ENCODE measurements around the gene NFS1.

The NFS1 gene

GRCh38 chr20:35721621-35722020 lies 22.5 kb upstream of the NFS1 start:
- H3F3A ChIP-seq (ENCODE audit: insufficient read depth, low read length) = peaks cover 12% of the 10 kb centered on the region
- no peak overlapping the region for H3K4me3 ChIP-seq (ENCODE audit: low read length)
- no peaks in the 10 kb centered on the region for H3K9me2 ChIP-seq (replicated peaks; ENCODE audit: insufficient read depth, low read length)
- DNase-seq = no peak
- no peaks in the 10 kb centered on the region for H3K9me3 ChIP-seq (replicated peaks; ENCODE audit: insufficient read depth, low read length)
- H2AFZ ChIP-seq (ENCODE audit: low read length) = no peak overlapping the region
- no peaks in the 10 kb centered on the region for H3K4me1 ChIP-seq (ENCODE audit: low read length)
- no peaks in the 10 kb centered on the region for H3K27me3 ChIP-seq (replicated peaks; ENCODE audit: insufficient read depth, low read length)
- H3K79me2 ChIP-seq (ENCODE audit: low read length) = peaks cover 99% of the 10 kb centered on the region
- H3K4me2 ChIP-seq (ENCODE audit: low read depth, low read length) = no peak overlapping the region
- no peak overlapping the region for H3K9ac ChIP-seq (ENCODE audit: low read length)
- H4K20me1 ChIP-seq (ENCODE audit: insufficient read depth, low read length) = peaks cover 65% of the 10 kb centered on the region
- no peak overlapping the region for H3K27ac ChIP-seq (ENCODE audit: low read length)
- H3K36me3 ChIP-seq (replicated peaks; ENCODE audit: insufficient read depth, low read length) = peaks cover 51% of the 10 kb centered on the region
- no peak for TF ChIP-seq EZH2phosphoT487 (IDR thresholded peaks at IDR 0.05; ENCODE audit: low read length)
- TF ChIP-seq CTCF (IDR thresholded peaks at IDR 0.05; ENCODE audit: low read length) = no peak

DNA sequence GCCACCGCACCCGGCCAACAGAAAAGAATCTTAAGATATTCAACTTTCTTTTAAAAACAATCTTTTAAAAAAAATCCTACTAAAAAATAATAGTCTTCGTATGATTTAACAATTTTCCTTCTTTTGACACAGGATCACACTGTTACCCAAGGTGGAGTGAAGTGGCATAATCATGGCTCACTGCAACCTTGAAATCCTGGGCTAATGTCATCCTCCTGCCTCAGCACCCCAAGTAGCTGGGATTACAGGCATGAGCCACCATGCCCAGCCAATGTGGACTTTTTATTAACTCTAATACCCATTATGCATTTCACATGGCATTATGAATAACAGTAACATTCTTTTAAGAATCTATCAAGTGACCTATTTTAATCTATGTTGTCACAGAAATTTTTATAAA lies 22.1 kb upstream of the NFS1 start:
- Histone ChIP-seq H3K27me3 (replicated peaks; ENCODE audit: insufficient read depth, low read length) (no peaks in the 10 kb centered on the region), H3K79me2 (ENCODE audit: low read length) (peaks cover 99% of the 10 kb centered on the region), H3K9me2 (replicated peaks; ENCODE audit: insufficient read depth, low read length) (no peaks in the 10 kb centered on the region), H3K9ac (ENCODE audit: low read length) (no peak overlapping the region), H3F3A (ENCODE audit: insufficient read depth, low read length) (peaks cover 12% of the 10 kb centered on the region), H3K4me2 (ENCODE audit: low read depth, low read length) (no peak overlapping the region), H3K36me3 (replicated peaks; ENCODE audit: insufficient read depth, low read length) (peaks cover 47% of the 10 kb centered on the region), H3K27ac (ENCODE audit: low read length) (no peak overlapping the region), H3K4me3 (ENCODE audit: low read length) (no peak overlapping the region), H3K4me1 (ENCODE audit: low read length) (no peaks in the 10 kb centered on the region), H3K9me3 (replicated peaks; ENCODE audit: insufficient read depth, low read length) (no peaks in the 10 kb centered on the region), H4K20me1 (ENCODE audit: insufficient read depth, low read length) (peaks cover 62% of the 10 kb centered on the region), H2AFZ (ENCODE audit: low read length) (no peak overlapping the region)
- no peak for TF ChIP-seq EZH2 (optimal IDR thresholded peaks at IDR 0.05; ENCODE audit: low read depth, low read length)
- no peak for TF ChIP-seq EZH2phosphoT487 (IDR thresholded peaks at IDR 0.05; ENCODE audit: low read length)
- no peak for TF ChIP-seq CTCF (IDR thresholded peaks at IDR 0.05; ENCODE audit: low read length)
- DNase-seq = no peak

GRCh38 chr20:35720165-35721123 lies 21.3 kb upstream of the NFS1 start:
- Histone ChIP-seq H3F3A (ENCODE audit: insufficient read depth, low read length) (peaks cover 12% of the 10 kb centered on the region), H3K4me1 (ENCODE audit: low read length) (no peaks in the 10 kb centered on the region; the same call in 1 of the 2 replicates), H3K4me3 (ENCODE audit: low read length) (no peak overlapping the region), H3K9ac (ENCODE audit: low read length) (no peak overlapping the region), H3K27ac (ENCODE audit: low read length) (no peak overlapping the region), H3K27me3 (replicated peaks; ENCODE audit: insufficient read depth, low read length) (no peaks in the 10 kb centered on the region), H3K79me2 (ENCODE audit: low read length) (peaks cover 98% of the 10 kb centered on the region), H2AFZ (ENCODE audit: low read length) (no peak overlapping the region), H3K9me2 (replicated peaks; ENCODE audit: insufficient read depth, low read length) (no peaks in the 10 kb centered on the region), H3K4me2 (ENCODE audit: low read depth, low read length) (no peak overlapping the region), H4K20me1 (ENCODE audit: insufficient read depth, low read length) (peaks cover 66% of the 10 kb centered on the region), H3K36me3 (replicated peaks; ENCODE audit: insufficient read depth, low read length) (peaks cover 49% of the 10 kb centered on the region), H3K9me3 (replicated peaks; ENCODE audit: insufficient read depth, low read length) (no peaks in the 10 kb centered on the region)
- no peak for DNase-seq
- TF ChIP-seq EZH2phosphoT487 (IDR thresholded peaks at IDR 0.05; ENCODE audit: low read length) = no peak
- no peak for TF ChIP-seq EZH2 (optimal IDR thresholded peaks at IDR 0.05; ENCODE audit: low read depth, low read length)
- TF ChIP-seq CTCF (IDR thresholded peaks at IDR 0.05; ENCODE audit: low read length) = no peak
